Liver (tissue), 9 donors: ENCODE results near the gene CTXN1. TPM values are rescaled to one million over a fixed set of nuclear protein-coding genes. Genes with fewer than 3 reads are reported as not detected.

ENCODE experiments used
- DNase-seq: peaks from one replicate; pipeline ENCODE4 v3.0.0-alpha.2; 2017; ENCODE audit warnings: low spot score
- H3K27ac ChIP-seq, 2 donors: one replicate each; pipeline ENCODE4 v1.7.0; 2013; ENCODE audit warnings: inconsistent platforms in 2 of 2, low read length in 2 of 2, control low read depth in 1 of 2, low read depth in 1 of 2, mild to moderate bottlenecking in 1 of 2
- H3K27me3 ChIP-seq, 4 donors: one replicate each; pipeline versions ENCODE4 v1.6.1 to v1.7.0; 2013; ENCODE audit warnings: low read length in 3 of 4, inconsistent platforms in 1 of 4, mild to moderate bottlenecking in 1 of 4, moderate library complexity in 1 of 4; ENCODE audit not compliant: control insufficient read depth in 4 of 4, insufficient read depth in 4 of 4
- H3K36me3 ChIP-seq, 4 donors: one replicate each; pipeline versions ENCODE4 v1.6.1 to v1.7.0; 2013; ENCODE audit warnings: low read length in 3 of 4, mild to moderate bottlenecking in 3 of 4, low read depth in 1 of 4, moderate library complexity in 1 of 4; ENCODE audit not compliant: control insufficient read depth in 4 of 4, insufficient read depth in 3 of 4
- H3K4me1 ChIP-seq, 4 donors: one replicate each; pipeline versions ENCODE4 v1.6.1 to v1.7.0; 2013; ENCODE audit warnings: low read length in 3 of 4, mild to moderate bottlenecking in 3 of 4, moderate library complexity in 1 of 4; ENCODE audit not compliant: control insufficient read depth in 4 of 4, insufficient read depth in 4 of 4
- H3K4me3 ChIP-seq, 3 donors: one replicate each; pipeline versions ENCODE4 v1.6.1 to v1.7.0; 2013; ENCODE audit warnings: low read length in 3 of 3, control low read depth in 1 of 3, low read depth in 1 of 3, mild to moderate bottlenecking in 1 of 3
- H3K9ac ChIP-seq, 2 donors: one replicate each; pipeline ENCODE4 v1.7.0; 2013; ENCODE audit warnings: low read length in 2 of 2, mild to moderate bottlenecking in 2 of 2, moderate library complexity in 2 of 2, control low read depth in 1 of 2, low read depth in 1 of 2
- H3K9me3 ChIP-seq, 4 donors: one replicate each; pipeline versions ENCODE4 v1.6.1 to v1.7.0; 2013; ENCODE audit warnings: low read length in 3 of 4; ENCODE audit not compliant: control insufficient read depth in 4 of 4
- EGR1 ChIP-seq, 2 donors: IDR thresholded peaks; 2 replicates each; pipeline ENCODE4 v1.6.1; 2016 to 2018; ENCODE audit warnings: antibody characterized with exemption in 2 of 2, low read depth in 2 of 2
- FOXA1 ChIP-seq: IDR thresholded peaks from 2 replicates; pipeline ENCODE4 v1.6.1; 2016; ENCODE audit warnings: antibody characterized with exemption
- FOXA2 ChIP-seq: IDR thresholded peaks from 2 replicates; pipeline ENCODE4 v1.6.1; 2016; ENCODE audit warnings: antibody characterized with exemption
- GABPA ChIP-seq, 2 donors: IDR thresholded peaks in 1 of 2; conservative IDR thresholded peaks in 1 of 2; 2 replicates each; pipeline ENCODE4 v1.6.1; 2016; ENCODE audit warnings: antibody characterized with exemption in 2 of 2, mild to moderate bottlenecking in 1 of 2, moderate library complexity in 1 of 2
- HNF4A ChIP-seq, 2 donors: conservative IDR thresholded peaks; 2 replicates each; pipeline ENCODE4 v1.6.1; 2016; ENCODE audit warnings: antibody characterized with exemption in 2 of 2, mild to moderate bottlenecking in 2 of 2
- HNF4G ChIP-seq: IDR thresholded peaks from 2 replicates; pipeline ENCODE4 v1.6.1; 2016; ENCODE audit warnings: antibody characterized with exemption
- JUND ChIP-seq, 2 donors: IDR thresholded peaks; 2 replicates each; pipeline ENCODE4 v1.6.1; 2016; ENCODE audit warnings: antibody characterized with exemption in 2 of 2
- NR2F2 ChIP-seq: IDR thresholded peaks from 2 replicates; pipeline ENCODE4 v1.6.1; 2016; ENCODE audit warnings: antibody characterized with exemption
- RAD21 ChIP-seq, 2 donors: IDR thresholded peaks; 2 replicates each; pipeline ENCODE4 v1.6.1; 2016; ENCODE audit warnings: antibody characterized with exemption in 2 of 2, mild to moderate bottlenecking in 2 of 2
- RXRA ChIP-seq, 2 donors: IDR thresholded peaks; 2 replicates each; pipeline ENCODE4 v1.6.1; 2017 to 2018; ENCODE audit warnings: antibody characterized with exemption in 2 of 2, mild to moderate bottlenecking in 1 of 2
- SP1 ChIP-seq: IDR thresholded peaks from 2 replicates; pipeline ENCODE4 v1.6.1; 2018; ENCODE audit warnings: antibody characterized with exemption, mild to moderate bottlenecking
- TAF1 ChIP-seq: conservative IDR thresholded peaks from 2 replicates; pipeline ENCODE4 v1.6.1; 2016; ENCODE audit warnings: antibody characterized with exemption, mild to moderate bottlenecking
- YY1 ChIP-seq: IDR thresholded peaks from 2 replicates; pipeline ENCODE4 v1.6.1; 2016; ENCODE audit warnings: antibody characterized with exemption, mild to moderate bottlenecking
- WGBS: extraction: QIAGEN DNeasy Blood & Tissue Kit; methylation state at CpG from one replicate; pipeline ENCODE4 v1.1.7; 2013; 5-methylcytosine and 5-hydroxymethylcytosine counted together
- polyA plus RNA-seq, 2 donors: library from polyadenylated mRNA; stranded (reverse) in 1 of 2; unstranded in 1 of 2; fragments of 200-250 nt in 1 of 2; fragments of >200 nt in 1 of 2; fragmentation: Nextera tagmentation in 1 of 2; extraction: Ambion mirVana in 1 of 2; gene quantifications; one replicate each; pipeline versions ENCODE4 v1.2.1 to v1.2.3, GENCODE V29; 2013 to 2015
- total RNA-seq, 2 donors: library from RNA; depleted of rRNA; stranded (reverse); fragments of >200 nt; gene quantifications; one replicate each; pipeline ENCODE4 v1.2.3, GENCODE V29; 2014
- TF ChIP-seq, protein P1 (sequence below): IDR thresholded peaks from 2 replicates; pipeline ENCODE4 v1.6.1; 2016; ENCODE audit warnings: antibody characterized with exemption, mild to moderate bottlenecking
- TF ChIP-seq, protein P2 (sequence below): IDR thresholded peaks from 2 replicates; pipeline ENCODE4 v1.6.1; 2016; ENCODE audit warnings: antibody characterized with exemption
- TF ChIP-seq, protein P3 (sequence below): IDR thresholded peaks from 2 replicates; pipeline ENCODE4 v1.6.1; 2016; ENCODE audit warnings: antibody characterized with exemption
- TF ChIP-seq, protein P4 (sequence below): IDR thresholded peaks from 2 replicates; pipeline ENCODE4 v1.6.1; 2016; ENCODE audit warnings: antibody characterized with exemption
- TF ChIP-seq, protein P5 (sequence below): fragments of 150-350 bp; IDR thresholded peaks from 2 replicates; pipeline ENCODE4 v1.5.1; 2017; ENCODE audit warnings: improper control_type of control experiment, low read depth, low read length; ENCODE audit not compliant: missing input control
- donor health status: healthy.
- donor health status: healthy.
- donor health status: healthy.
- donor health status: healthy.
- donor health status: healthy.

CTXN1 gene
- total and polyA plus RNA-seq, 4 donors, result 0.07 to 0.14 (median 0.08) TPM; not detected in 1

DNA sequence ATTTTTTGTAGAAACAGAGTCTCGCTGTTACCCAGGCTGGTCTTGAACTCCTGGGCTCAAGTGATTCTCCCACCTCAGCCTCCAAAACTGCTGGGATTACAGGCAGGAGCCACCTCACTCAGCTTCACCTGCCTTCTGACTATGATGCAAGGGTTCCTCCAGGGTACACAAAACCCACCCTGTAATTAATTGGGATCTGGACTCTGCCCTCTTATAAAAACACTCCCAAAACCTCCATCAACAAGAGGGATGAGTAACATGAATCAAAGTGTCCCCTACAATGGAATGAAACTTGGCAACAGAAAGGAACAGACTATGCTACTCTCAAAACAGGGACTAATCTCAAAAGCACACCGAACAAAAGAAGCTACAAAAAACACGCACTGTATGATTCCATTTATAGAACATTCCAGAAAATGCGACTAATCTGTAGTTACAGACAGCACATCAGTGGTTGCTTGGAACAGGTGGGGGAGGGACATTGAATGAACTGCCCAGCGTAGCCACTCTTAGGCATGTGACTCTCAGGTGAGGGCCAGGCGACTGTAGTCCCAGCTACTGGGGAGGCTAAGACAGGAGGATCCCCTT, 48.6 kb downstream of the CTXN1 start:
- H3K4me3 ChIP-seq, result no peak overlapping the region
- H3K9me3 ChIP-seq, result no peaks in the 10 kb centered on the region
- 84% methylated on average over 6 of the region's 6 CpGs for WGBS
- no peak overlapping the region for H3K9ac ChIP-seq
- peaks cover 0 to 8% (median 6%) of the 10 kb centered on the region in 4 donors for H3K27me3 ChIP-seq
- no peak overlapping the region for H3K27ac ChIP-seq
- TF ChIP-seq RAD21 (IDR thresholded peaks at IDR 0.05), result no peak
- TF ChIP-seq, protein P1, sequence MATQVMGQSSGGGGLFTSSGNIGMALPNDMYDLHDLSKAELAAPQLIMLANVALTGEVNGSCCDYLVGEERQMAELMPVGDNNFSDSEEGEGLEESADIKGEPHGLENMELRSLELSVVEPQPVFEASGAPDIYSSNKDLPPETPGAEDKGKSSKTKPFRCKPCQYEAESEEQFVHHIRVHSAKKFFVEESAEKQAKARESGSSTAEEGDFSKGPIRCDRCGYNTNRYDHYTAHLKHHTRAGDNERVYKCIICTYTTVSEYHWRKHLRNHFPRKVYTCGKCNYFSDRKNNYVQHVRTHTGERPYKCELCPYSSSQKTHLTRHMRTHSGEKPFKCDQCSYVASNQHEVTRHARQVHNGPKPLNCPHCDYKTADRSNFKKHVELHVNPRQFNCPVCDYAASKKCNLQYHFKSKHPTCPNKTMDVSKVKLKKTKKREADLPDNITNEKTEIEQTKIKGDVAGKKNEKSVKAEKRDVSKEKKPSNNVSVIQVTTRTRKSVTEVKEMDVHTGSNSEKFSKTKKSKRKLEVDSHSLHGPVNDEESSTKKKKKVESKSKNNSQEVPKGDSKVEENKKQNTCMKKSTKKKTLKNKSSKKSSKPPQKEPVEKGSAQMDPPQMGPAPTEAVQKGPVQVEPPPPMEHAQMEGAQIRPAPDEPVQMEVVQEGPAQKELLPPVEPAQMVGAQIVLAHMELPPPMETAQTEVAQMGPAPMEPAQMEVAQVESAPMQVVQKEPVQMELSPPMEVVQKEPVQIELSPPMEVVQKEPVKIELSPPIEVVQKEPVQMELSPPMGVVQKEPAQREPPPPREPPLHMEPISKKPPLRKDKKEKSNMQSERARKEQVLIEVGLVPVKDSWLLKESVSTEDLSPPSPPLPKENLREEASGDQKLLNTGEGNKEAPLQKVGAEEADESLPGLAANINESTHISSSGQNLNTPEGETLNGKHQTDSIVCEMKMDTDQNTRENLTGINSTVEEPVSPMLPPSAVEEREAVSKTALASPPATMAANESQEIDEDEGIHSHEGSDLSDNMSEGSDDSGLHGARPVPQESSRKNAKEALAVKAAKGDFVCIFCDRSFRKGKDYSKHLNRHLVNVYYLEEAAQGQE, result no peak
- TF ChIP-seq HNF4A (conservative IDR thresholded peaks at IDR 0.05), result no peak
- TF ChIP-seq, protein P2, sequence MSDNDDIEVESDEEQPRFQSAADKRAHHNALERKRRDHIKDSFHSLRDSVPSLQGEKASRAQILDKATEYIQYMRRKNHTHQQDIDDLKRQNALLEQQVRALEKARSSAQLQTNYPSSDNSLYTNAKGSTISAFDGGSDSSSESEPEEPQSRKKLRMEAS, result no peak
- TF ChIP-seq FOXA2, result no peak
- TF ChIP-seq NR2F2, result no peak
- no peak for TF ChIP-seq YY1
- TF ChIP-seq, protein P3, sequence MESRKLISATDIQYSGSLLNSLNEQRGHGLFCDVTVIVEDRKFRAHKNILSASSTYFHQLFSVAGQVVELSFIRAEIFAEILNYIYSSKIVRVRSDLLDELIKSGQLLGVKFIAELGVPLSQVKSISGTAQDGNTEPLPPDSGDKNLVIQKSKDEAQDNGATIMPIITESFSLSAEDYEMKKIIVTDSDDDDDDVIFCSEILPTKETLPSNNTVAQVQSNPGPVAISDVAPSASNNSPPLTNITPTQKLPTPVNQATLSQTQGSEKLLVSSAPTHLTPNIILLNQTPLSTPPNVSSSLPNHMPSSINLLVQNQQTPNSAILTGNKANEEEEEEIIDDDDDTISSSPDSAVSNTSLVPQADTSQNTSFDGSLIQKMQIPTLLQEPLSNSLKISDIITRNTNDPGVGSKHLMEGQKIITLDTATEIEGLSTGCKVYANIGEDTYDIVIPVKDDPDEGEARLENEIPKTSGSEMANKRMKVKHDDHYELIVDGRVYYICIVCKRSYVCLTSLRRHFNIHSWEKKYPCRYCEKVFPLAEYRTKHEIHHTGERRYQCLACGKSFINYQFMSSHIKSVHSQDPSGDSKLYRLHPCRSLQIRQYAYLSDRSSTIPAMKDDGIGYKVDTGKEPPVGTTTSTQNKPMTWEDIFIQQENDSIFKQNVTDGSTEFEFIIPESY, result no peak
- TF ChIP-seq, protein P4, sequence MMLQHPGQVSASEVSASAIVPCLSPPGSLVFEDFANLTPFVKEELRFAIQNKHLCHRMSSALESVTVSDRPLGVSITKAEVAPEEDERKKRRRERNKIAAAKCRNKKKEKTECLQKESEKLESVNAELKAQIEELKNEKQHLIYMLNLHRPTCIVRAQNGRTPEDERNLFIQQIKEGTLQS, result no peak
- no peak for TF ChIP-seq FOXA1
- no peak for TF ChIP-seq HNF4G
- no peak for TF ChIP-seq TAF1
- TF ChIP-seq JUND (IDR thresholded peaks at IDR 0.05), result no peak
- TF ChIP-seq SP1, result no peak
- TF ChIP-seq GABPA (IDR thresholded peaks at IDR 0.05 in 1 of 2, conservative IDR thresholded peaks at IDR 0.05 in 1 of 2), result no peak
- no peak for TF ChIP-seq EGR1 (IDR thresholded peaks at IDR 0.05; ENCODE audit: low read depth in 2 of 2)
- TF ChIP-seq, protein P5, sequence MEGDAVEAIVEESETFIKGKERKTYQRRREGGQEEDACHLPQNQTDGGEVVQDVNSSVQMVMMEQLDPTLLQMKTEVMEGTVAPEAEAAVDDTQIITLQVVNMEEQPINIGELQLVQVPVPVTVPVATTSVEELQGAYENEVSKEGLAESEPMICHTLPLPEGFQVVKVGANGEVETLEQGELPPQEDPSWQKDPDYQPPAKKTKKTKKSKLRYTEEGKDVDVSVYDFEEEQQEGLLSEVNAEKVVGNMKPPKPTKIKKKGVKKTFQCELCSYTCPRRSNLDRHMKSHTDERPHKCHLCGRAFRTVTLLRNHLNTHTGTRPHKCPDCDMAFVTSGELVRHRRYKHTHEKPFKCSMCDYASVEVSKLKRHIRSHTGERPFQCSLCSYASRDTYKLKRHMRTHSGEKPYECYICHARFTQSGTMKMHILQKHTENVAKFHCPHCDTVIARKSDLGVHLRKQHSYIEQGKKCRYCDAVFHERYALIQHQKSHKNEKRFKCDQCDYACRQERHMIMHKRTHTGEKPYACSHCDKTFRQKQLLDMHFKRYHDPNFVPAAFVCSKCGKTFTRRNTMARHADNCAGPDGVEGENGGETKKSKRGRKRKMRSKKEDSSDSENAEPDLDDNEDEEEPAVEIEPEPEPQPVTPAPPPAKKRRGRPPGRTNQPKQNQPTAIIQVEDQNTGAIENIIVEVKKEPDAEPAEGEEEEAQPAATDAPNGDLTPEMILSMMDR, result no peak
- no peak for TF ChIP-seq RXRA (IDR thresholded peaks at IDR 0.05)
- no peaks in the 10 kb centered on the region for H3K36me3 ChIP-seq
- DNase-seq, result no peak
- peaks cover 0 to 3% (median under 1%) of the 10 kb centered on the region in 4 donors for H3K4me1 ChIP-seq
